Mesothelial cell of epicardium (in vitro differentiated cells): ENCODE measurements around the gene CKS1B. TPM values are rescaled to one million over a fixed set of nuclear protein-coding genes. Genes with fewer than 3 reads are reported as not detected.

Experiments
- DNase-seq, 2 experiments: peaks; one replicate each; pipeline ENCODE4 v3.0.0; 2021; ENCODE audit warnings: low spot score in 2 of 2; ENCODE audit not compliant: unreplicated experiment in 2 of 2
- H3K27ac Mint-ChIP-seq: 2 replicates; pipeline ENCODE4 v1.8.0; 2021; ENCODE audit warnings: mixed read lengths
- H3K27me3 Mint-ChIP-seq: 2 replicates; pipeline ENCODE4 v1.8.0; 2021; ENCODE audit warnings: low read depth, mixed read lengths
- H3K36me3 Mint-ChIP-seq: 2 replicates; pipeline ENCODE4 v1.8.0; 2021; ENCODE audit warnings: mixed read lengths
- H3K4me1 Mint-ChIP-seq: 2 replicates; pipeline ENCODE4 v1.8.0; 2021; ENCODE audit warnings: mixed read lengths
- H3K4me3 Mint-ChIP-seq: 2 replicates; pipeline ENCODE4 v1.8.0; 2021; ENCODE audit warnings: mild to moderate bottlenecking, moderate library complexity, mixed read lengths
- H3K9me3 Mint-ChIP-seq: 2 replicates; pipeline ENCODE4 v1.8.0; 2021; ENCODE audit warnings: mixed read lengths
- CTCF ChIP-seq: fragments of 200-600 bp; sonication (generic); IDR thresholded peaks from one replicate; pipeline ENCODE4 v1.5.0; 2021; ENCODE audit warnings: antibody characterized with exemption; ENCODE audit not compliant: unreplicated experiment
- total RNA-seq: library from RNA; stranded (reverse); gene quantifications from 3 replicates; pipeline ENCODE4 v1.2.1, GENCODE V29; 2021

CKS1B gene
- total RNA-seq, 1 donor from 2014 or later, result 68.2 TPM

DNA sequence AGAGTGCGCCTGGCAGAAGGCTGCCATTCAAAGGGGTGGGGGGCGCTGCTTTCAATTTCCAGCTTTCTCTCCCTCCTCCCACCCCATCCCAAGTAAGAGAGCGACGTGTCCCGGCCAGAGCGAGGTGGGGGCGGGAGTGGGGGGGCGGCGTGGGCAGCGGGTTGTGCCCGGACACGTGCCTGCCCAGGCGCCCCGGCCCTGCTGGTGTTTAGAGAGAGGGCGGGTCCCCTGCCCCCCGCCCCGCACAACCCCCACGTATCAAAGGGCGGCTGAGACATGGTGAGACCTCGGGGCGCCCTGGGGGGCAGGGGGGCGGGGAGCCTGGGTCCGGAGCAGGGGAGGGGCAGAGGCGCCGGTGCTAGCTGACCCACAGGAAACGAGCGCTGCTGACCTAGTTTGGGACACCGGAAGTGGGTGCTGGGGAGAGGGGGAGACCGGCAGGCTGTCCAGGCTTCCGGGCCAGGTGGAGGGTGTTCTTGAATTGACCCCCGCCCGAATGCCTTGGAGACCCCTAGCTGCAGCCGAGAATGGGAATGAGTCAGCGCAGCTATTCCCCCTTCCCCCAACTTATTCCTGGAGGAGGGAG lies 29.4 kb downstream of the CKS1B start:
- no peak for TF ChIP-seq CTCF
- Mint-ChIP-seq H3K36me3 (no peaks in the 10 kb centered on the region), H3K4me1 (peaks cover 24% of the 10 kb centered on the region), H3K27ac (peak overlapping the region; percentile 92), H3K4me3 (peak overlapping the region; percentile 96), H3K9me3 (no peaks in the 10 kb centered on the region), H3K27me3 (no peaks in the 10 kb centered on the region)
- DNase-seq, result no peak

GRCh38 chr1:155004352-155005075 lies 30.0 kb downstream of the CKS1B start:
- Mint-ChIP-seq H3K4me1 (peaks cover 21% of the 10 kb centered on the region), H3K27ac (peak overlapping the region; percentile 86), H3K9me3 (no peaks in the 10 kb centered on the region), H3K27me3 (no peaks in the 10 kb centered on the region), H3K4me3 (peak overlapping the region; percentile 96), H3K36me3 (no peaks in the 10 kb centered on the region)
- TF ChIP-seq CTCF, result no peak
- no peak for DNase-seq

DNA sequence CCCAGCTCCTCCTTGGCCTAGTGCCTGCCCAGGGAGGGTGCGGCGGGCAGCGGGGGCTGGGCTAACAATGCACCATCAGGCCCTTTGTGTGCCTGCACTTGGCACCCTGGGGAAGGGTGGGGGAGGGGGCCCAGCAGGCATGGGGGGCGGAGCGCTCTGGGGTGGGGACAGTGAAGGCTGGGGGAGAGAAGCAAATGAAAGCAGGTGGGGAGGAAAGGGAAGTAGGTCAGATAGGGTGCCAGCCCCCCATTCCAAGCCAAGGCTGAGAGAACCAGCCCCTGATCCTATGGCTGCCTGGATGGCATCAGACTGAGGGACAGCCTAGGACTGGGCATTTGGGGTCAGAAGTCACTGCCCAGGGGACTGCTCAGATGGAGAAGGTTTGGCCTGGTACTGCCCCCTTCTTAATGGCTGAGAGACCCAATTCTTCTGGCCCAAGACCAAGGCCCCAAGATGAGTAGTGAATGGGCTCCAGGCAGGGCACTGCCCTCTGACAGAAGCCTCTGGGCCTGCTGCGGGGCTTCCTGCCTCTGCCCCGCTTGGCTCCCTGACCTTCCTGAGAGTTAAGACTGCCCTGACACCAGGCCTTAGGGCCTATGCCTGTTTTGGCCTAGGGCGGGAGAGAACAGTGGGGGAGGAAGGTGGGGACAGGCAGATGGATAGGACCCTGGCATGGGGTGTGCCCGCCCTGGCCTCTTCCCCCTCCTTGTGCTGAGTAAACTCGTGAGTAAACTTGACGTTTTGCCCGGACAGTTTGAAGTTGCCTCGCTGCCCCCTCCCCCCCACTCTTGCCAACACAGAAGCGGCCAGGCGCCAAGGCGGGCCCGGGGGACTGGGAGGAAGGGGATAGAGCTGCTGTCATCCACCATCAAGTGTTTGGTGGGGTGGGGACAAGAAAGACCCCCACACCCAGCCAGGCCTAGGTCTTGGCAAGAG lies 30.9 kb downstream of the CKS1B start:
- DNase-seq, result no peak
- H3K27ac Mint-ChIP-seq, result peak overlapping the region; percentile 64
- H3K36me3 Mint-ChIP-seq, result no peaks in the 10 kb centered on the region
- no peak for TF ChIP-seq CTCF
- H3K27me3 Mint-ChIP-seq, result no peaks in the 10 kb centered on the region
- H3K4me1 Mint-ChIP-seq, result peaks cover 21% of the 10 kb centered on the region
- no peaks in the 10 kb centered on the region for H3K9me3 Mint-ChIP-seq
- no peak overlapping the region for H3K4me3 Mint-ChIP-seq

- no peak for TF ChIP-seq CTCF
- DNase-seq, result no peak
- H3K4me1 Mint-ChIP-seq, result peaks cover 25% of the 10 kb centered on the region
- H3K36me3 Mint-ChIP-seq, result no peaks in the 10 kb centered on the region
- H3K27me3 Mint-ChIP-seq, result no peaks in the 10 kb centered on the region
- H3K9me3 Mint-ChIP-seq, result no peaks in the 10 kb centered on the region
- H3K27ac Mint-ChIP-seq, result peak overlapping the region; percentile 35
- H3K4me3 Mint-ChIP-seq, result no peak overlapping the region
Measured at GRCh38 chr1:155006601-155007101, 32.2 kb downstream of the CKS1B start.

DNA sequence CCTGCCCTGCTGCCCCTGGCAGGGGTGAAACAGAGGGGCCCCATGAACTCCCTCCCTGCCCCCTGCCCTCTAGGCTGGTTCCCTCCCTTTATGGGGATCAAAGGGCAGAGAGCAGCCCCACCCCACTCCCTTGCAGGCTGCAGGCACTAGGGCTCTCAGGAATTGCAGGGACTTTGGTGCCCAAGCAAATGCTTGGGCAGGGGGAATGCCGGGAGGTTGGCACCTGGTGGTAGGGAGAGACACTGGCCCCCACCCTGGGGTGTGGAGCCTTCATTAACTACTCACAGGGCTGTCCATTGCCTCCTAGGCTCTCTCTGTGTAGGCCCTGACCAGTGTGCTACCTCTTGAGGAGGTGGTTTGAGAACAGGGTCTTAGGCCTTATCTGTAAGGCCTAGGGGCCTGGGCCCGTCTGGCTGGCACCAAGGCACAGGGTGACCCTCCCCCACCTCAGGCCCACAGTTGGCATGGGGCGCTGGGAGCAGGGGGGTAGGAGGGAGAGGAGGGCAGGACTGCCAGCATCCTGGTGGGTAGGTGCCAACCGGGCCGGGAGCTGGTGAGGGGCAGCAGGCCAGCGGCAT lies 32.9 kb downstream of the CKS1B start:
- Mint-ChIP-seq H3K27me3 (no peaks in the 10 kb centered on the region), H3K9me3 (no peaks in the 10 kb centered on the region), H3K36me3 (no peaks in the 10 kb centered on the region), H3K4me3 (no peak overlapping the region), H3K27ac (no peak overlapping the region), H3K4me1 (peaks cover 28% of the 10 kb centered on the region)
- DNase-seq, result no peak
- TF ChIP-seq CTCF, result no peak
